ENCODE measurements around the gene DUSP2. TPM values are rescaled to one million over a fixed set of nuclear protein-coding genes. Genes with fewer than 3 reads are reported as not detected.

DUSP2 gene
- total RNA-seq, 4 donors from 2014 or later, result 2.2 to 8.4 (median 2.4) TPM

DNA sequence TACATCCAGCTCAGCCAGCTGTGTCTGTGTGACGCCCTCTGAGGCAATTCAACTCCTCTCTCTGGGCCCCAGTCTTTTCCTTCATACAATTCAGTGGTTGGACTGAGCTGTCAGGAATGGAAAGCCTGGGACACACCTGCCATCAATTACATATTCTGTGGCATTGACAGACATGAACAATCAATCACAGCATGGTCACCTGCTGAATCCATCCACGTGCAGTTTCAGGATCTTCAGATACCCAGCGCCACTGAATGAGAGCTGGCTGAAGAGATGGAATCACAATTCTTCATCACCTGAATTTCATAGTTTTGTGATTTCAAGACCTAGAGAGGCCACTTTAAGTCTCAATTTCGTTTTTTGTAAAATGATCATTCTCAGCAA lies 34.0 kb downstream of the DUSP2 start:
- H3K36me3 ChIP-seq, result no peaks in the 10 kb centered on the region
- H3K4me3 ChIP-seq (replicated peaks in 1 of 3), result no peak overlapping the region
- H3K27me3 ChIP-seq, result no peaks in the 10 kb centered on the region
- intact Hi-C loops (cut with DNase I), result loop anchor here (10.0 kb wide), 1 partner anchor 86 kb away; no protein-coding TSS in a partner anchor
- H3K4me1 ChIP-seq, result peaks cover 4 to 14% of the 10 kb centered on the region in 2 donors
- no peaks in the 10 kb centered on the region for H3K9me3 ChIP-seq
- H3K27ac ChIP-seq, result no peak overlapping the region
- DNase-seq, result no peak
- 86% methylated on average over 4 of the region's 4 CpGs for WGBS, 2 donors
- TF ChIP-seq, protein P1, sequence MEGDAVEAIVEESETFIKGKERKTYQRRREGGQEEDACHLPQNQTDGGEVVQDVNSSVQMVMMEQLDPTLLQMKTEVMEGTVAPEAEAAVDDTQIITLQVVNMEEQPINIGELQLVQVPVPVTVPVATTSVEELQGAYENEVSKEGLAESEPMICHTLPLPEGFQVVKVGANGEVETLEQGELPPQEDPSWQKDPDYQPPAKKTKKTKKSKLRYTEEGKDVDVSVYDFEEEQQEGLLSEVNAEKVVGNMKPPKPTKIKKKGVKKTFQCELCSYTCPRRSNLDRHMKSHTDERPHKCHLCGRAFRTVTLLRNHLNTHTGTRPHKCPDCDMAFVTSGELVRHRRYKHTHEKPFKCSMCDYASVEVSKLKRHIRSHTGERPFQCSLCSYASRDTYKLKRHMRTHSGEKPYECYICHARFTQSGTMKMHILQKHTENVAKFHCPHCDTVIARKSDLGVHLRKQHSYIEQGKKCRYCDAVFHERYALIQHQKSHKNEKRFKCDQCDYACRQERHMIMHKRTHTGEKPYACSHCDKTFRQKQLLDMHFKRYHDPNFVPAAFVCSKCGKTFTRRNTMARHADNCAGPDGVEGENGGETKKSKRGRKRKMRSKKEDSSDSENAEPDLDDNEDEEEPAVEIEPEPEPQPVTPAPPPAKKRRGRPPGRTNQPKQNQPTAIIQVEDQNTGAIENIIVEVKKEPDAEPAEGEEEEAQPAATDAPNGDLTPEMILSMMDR (IDR thresholded peaks at IDR 0.05), result no peak
- TF ChIP-seq POLR2A (IDR thresholded peaks at IDR 0.05), result no peak

DNA sequence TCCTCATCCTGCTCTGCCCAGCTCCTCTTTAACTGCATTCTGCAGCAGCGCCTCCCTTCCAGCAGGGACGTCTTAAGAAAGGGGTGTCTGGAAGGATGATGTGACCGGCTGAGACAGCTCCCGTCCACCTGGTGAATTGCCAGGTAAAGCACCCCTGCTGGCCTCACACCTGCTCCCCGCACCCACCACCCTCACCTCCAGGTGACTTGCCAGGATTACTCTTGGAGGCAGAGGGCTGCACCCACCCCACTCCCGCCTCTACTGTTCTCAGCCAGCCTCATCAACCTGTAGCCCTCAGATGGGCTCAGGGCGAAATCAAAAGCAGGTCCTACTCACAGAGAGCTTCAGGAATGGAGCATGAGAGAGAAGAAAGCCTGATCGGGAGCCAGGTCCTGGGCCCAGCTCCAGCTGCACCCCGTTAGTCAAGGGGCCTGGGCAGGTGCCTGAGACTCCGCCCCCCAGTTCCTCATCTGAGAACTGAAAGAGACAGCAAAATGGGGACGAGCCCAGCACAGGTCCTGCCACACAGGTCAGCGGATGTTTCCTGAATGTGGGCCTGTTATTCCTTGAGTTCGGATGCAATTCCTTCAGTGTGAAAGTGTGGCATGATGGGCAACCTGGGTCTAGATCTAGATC lies 34.5 kb downstream of the DUSP2 start:
- no peaks in the 10 kb centered on the region for H3K36me3 ChIP-seq
- no peaks in the 10 kb centered on the region for H3K27me3 ChIP-seq
- 84 to 90% methylated on average over 9 to 12 of the region's 13 CpGs for WGBS, 2 donors
- no peak overlapping the region for H3K4me3 ChIP-seq (replicated peaks in 1 of 3)
- no peaks in the 10 kb centered on the region for H3K9me3 ChIP-seq
- no peak for DNase-seq
- H3K4me1 ChIP-seq, result peaks cover 0 to 10% of the 10 kb centered on the region in 2 donors
- no peak for TF ChIP-seq POLR2A (IDR thresholded peaks at IDR 0.05)
- TF ChIP-seq, protein P1 (IDR thresholded peaks at IDR 0.05), result no peak
- H3K27ac ChIP-seq, result no peak overlapping the region
- intact Hi-C loops (cut with DNase I), result loop anchor here (10.0 kb wide), 1 partner anchor 86 kb away; no protein-coding TSS in a partner anchor

DNA sequence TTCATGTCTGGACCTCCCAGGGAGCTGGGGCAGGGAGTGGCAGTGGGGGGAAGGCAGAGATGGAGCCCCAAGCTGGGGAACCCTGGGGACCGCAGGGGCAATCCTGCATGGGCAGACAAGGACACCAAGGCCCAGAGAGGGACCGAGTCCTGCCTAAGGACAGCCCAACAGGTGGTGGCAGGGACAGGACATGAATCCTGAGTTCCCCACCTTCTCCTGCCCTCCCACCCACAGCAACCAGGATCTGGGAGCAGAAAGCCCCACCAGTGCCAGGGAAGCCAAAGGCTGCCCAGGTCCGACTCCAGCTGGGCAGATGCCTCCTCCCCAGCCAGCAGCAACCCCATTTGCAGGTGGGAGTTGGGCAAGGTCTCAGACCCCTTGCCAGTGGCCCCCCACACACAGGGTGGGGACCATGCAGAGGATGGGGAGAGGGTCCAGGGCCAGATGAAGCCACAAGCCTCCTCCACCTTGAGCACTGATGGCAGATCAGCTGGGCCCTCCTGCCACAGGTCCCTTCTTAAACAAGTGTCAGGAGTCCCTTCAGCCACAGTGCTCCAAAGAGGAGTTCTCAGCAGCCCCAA lies 35.2 kb downstream of the DUSP2 start:
- DNase-seq, result no peak
- Histone ChIP-seq H3K27me3 (no peaks in the 10 kb centered on the region), H3K27ac (no peak overlapping the region), H3K4me1 (peaks cover 0 to 10% of the 10 kb centered on the region in 2 donors), H3K36me3 (no peaks in the 10 kb centered on the region), H3K4me3 (replicated peaks in 1 of 3) (no peak overlapping the region), H3K9me3 (no peaks in the 10 kb centered on the region)
- 93 to 94% methylated on average over 2 to 3 of the region's 3 CpGs for WGBS, 2 donors
- TF ChIP-seq, protein P1 (IDR thresholded peaks at IDR 0.05), result no peak
- no peak for TF ChIP-seq POLR2A (IDR thresholded peaks at IDR 0.05)
- intact Hi-C loops (cut with DNase I), result loop anchor here (10.0 kb wide), 1 partner anchor 85 kb away; no protein-coding TSS in a partner anchor

DNA sequence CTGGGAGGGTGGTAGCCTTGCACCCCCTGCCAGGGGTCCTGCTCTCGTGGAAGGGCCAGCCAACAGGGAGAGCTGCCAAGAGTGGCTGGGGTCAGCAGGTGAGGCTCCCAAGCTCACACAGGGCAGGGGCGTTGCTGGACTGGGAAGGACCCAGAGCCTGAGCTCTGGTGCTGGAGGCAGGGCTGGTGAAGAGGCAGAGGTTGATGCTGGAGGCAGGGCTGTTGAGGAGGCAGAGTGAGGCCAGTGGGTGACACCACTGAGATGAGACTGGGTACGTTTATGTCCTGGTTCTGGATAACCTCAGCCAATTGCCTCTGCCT lies 35.9 kb downstream of the DUSP2 start:
- TF ChIP-seq POLR2A (IDR thresholded peaks at IDR 0.05), result no peak
- TF ChIP-seq, protein P1 (IDR thresholded peaks at IDR 0.05), result no peak
- no peaks in the 10 kb centered on the region for H3K27me3 ChIP-seq
- WGBS, 2 donors, result 56 to 79% methylated on average over 3 of the region's 3 CpGs
- H3K36me3 ChIP-seq, result no peaks in the 10 kb centered on the region
- H3K4me1 ChIP-seq, result peaks cover 0 to 10% of the 10 kb centered on the region in 2 donors
- H3K4me3 ChIP-seq (replicated peaks in 1 of 3), result no peak overlapping the region
- no peak overlapping the region for H3K27ac ChIP-seq
- intact Hi-C loops (cut with DNase I), result no loop called here
- no peak for DNase-seq
- H3K9me3 ChIP-seq, result no peaks in the 10 kb centered on the region

Measured in thyroid gland (tissue), 4 donors.